ENCODE data around the gene NETO2.
"Not testable (repeated sequence)": the region's sequence is repeated elsewhere in the genome, so short reads cannot be mapped to it uniquely, and the experiment has no call there.

Gene NETO2

GRCh38 chr16:47065766-47066688 is 77.7 kb downstream of the NETO2 start:
- DNase-seq, result no peak

DNA sequence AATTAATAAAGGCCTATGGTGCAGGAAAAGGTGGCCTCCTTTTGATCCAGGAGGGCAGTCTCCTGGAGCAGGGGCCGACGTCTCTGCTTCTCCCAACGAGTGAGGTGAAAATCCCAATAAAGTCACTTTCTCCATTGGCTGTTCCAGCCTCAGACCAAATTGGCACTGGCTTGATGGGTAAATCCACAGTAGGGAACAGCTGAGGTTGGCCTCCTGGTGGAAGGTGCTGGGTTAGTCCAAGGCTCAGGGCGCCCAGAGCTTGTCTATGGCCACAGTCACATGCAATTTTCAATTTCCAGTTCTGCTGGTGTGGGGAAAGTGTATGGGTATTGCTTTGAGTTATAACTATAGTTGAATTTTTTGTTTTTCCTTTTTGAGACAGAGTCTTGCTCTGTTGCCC is 79.0 kb downstream of the NETO2 start:
- DNase-seq, result no peak

- no peak for DNase-seq
Observed at GRCh38 chr16:47063011-47063724, 80.6 kb downstream of the NETO2 start.

DNA sequence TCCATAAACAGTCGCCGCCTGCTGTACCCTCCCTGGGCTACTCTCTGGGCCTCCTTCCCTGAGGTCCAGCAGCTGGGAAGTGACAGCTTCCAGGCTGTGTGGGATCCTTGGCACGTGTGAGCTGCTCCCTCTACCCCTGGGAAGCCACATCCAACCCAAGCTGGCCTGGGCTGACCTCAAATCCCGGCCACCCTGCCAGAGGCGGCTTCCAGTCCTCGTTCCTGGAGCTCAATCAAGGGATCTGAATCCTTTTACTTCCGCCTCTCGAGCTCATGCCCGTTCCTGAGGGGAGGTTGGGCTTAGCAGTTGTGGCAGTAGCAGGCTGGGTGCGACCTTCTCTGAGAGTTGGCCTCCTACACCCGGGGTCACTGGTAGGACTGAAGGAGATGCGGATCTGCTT is 82.5 kb downstream of the NETO2 start:
- DNase-seq, result no peak

DNA sequence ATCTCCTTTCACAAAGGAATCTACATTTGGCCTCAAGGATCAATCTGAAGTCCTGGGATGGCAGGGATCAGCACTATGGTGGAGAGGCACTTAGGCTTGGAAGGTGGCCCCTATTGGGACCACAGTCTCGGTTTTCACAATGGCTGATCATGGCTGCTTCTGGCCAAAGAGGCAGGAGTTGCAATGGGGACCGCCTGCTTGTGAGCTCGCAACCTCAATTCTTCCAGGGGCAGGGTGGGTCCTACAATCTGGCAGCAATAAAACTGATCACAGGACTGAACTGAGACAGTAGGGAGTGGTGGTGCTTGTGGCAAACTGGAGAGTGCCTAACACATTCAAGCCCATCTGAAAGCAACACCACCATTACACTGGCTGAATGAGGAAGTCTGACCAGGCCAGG is 83.1 kb downstream of the NETO2 start:
- no peak for DNase-seq

DNA sequence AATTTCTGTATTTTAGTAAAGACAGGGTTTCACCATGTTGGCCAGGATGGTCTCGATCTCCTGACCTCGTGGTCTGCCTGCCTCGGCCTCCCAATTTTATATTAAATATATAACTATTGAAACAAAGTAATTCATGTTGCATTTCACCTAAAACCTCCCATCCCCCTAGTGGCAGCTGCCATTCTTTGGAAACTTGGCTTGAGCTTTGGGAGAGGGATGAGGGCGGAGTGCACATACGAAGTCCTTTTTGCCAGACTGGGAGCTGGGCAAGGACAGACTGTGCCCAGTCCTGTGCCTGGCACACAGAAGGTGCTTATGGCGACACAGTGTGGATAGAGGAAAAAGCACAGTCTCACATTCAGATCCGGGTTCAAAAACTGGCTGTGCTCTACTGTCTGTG is 83.8 kb downstream of the NETO2 start:
- DNase-seq, result no peak

- not testable (repeated sequence) for DNase-seq
Observed at GRCh38 chr16:47059130-47059529, 84.6 kb downstream of the NETO2 start.

GRCh38 chr16:47058295-47059086 is 85.3 kb downstream of the NETO2 start:
- no peak for DNase-seq

DNA sequence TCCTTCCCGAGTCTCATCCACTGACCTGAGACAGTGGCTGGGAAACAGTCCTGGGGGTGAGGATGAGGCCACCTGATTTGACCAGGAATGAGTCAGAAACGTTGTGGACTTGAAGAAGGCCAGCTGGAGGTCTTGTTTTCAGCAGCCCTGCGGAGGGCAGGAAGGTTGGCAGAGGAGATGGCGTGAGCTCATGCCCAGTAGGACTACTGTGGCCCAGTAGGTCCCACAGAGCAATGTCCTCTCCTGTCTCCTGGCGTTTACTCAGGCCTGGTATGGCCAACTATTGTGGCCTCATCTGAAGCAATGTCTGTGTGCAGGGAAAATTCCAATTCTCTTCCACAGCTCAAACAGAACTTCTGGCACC is 86.1 kb downstream of the NETO2 start:
- no peak for DNase-seq

DNA sequence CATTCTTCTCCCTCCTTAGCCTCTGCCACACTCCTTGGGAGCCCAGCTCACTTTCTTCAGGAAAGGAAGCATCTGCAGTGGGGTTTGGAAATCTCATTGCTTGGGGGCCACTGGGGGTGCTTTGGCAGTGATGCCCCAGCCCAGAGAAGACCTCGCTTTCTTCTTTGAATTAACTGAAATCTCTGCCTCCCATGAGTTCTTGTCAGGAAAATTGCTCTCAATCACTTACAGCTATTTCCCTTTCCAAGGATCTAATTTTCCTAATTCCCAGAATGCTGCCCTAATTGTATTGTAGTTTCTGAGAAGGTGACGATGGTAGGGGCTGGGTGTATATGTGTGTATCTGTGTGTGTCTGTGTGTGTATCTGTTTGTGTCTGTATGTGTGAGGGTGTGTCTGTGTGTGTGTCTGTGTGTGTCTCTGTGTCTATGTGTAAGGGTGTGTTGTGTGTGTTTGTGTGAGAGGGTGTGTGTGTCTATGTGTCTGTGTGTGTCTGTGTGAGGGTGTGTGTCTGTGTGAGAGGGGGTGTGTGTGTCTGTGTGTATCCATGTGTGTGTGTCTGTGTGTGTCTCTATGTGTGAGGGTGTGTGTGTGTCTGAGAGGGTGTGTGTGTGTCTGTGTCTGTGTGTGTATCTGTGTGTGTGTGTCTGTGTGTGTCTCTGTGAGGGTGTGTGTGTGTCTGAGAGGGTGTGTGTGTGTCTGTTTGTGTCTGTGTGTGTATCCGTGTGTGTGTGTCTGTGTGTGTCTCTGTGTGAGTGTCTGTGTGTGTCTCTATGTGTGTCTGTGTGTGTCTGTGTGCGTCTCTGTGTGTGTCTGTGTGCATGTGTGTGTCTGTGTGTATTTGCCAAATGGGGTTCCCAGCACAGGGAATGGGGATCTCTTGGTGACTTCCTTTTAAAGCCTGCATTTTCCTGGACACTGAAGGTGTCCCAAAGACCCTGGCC is 86.8 kb downstream of the NETO2 start:
- no peak for DNase-seq

DNA sequence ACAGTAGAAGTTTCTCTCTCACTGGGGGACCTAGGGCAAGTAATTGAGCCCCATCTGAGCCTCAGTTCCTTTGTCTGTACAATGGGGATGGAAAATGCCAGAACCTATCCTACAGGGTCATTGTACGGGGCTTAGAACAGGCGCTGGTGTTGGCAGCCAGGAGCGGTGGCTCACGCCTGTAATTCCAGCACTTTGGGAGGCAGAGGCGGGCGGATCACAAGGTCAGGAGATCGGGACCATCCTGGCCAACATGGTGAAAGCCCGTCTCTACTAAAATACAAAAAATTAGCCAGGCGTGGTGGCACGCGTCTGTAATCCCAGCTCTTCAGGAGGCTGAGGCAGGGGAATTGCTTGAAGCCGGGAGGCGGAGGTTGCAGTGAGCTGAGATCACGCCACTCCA is 87.7 kb downstream of the NETO2 start:
- not testable (repeated sequence) for DNase-seq

GRCh38 chr16:47055136-47055885 is 88.4 kb downstream of the NETO2 start:
- DNase-seq, result no peak

GRCh38 chr16:47054306-47054705 is 89.4 kb downstream of the NETO2 start:
- DNase-seq, result no peak

- DNase-seq, result no peak
Observed at GRCh38 chr16:47053895-47054294, 89.8 kb downstream of the NETO2 start.

GRCh38 chr16:47052666-47053640 is 90.8 kb downstream of the NETO2 start:
- DNase-seq, result no peak

GRCh38 chr16:47051031-47051430 is 92.7 kb downstream of the NETO2 start:
- DNase-seq, result no peak

DNA sequence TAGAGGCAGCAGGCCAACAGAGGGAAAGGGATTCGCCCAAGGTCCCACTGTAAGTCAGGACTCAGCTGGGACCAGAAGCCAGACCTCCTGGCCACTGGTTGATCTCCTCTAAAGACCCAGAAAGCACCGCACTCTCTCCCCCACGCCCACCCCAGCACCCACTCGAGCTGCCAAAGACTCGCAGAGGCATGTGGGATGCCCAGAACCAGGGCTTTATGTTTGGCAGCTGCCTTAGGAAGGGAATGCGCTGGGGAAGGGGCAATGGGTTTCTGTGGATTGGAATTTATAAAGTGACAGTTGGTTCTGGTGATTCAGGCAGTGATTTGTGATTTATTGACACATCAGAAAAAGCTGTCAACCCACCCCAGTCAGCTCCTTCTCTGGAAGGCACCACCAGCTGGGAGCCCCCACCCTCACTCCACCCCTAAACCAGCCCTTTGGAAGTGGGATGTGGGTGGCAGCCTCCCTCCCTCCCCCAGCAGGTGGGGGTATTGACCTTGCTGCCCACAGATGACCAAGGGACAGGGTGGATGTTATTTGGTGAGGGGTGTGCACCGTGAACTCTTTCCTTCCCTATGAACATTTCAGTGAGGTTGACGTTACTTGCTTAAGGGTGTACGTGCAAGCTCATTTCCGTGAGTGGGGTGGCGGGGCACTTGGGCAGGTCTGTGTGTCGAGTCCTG is 93.7 kb downstream of the NETO2 start:
- DNase-seq, result no peak

GRCh38 chr16:47047524-47048203 is 96.1 kb downstream of the NETO2 start:
- no peak for DNase-seq
